Hair follicle dermal papilla cell (primary cell): ENCODE measurements around the gene TPPP. TPM values are rescaled to one million over a fixed set of nuclear protein-coding genes. Genes with fewer than 3 reads are reported as not detected.

Experiments
- total RNA-seq: library from RNA; depleted of rRNA; stranded (reverse); fragments of >200 nt; gene quantifications from 2 replicates; pipeline ENCODE4 v1.2.3, GENCODE V29; 2012

The TPPP gene
- under 0.01 and 0.12 TPM in 2 replicates for total RNA-seq

DNA sequence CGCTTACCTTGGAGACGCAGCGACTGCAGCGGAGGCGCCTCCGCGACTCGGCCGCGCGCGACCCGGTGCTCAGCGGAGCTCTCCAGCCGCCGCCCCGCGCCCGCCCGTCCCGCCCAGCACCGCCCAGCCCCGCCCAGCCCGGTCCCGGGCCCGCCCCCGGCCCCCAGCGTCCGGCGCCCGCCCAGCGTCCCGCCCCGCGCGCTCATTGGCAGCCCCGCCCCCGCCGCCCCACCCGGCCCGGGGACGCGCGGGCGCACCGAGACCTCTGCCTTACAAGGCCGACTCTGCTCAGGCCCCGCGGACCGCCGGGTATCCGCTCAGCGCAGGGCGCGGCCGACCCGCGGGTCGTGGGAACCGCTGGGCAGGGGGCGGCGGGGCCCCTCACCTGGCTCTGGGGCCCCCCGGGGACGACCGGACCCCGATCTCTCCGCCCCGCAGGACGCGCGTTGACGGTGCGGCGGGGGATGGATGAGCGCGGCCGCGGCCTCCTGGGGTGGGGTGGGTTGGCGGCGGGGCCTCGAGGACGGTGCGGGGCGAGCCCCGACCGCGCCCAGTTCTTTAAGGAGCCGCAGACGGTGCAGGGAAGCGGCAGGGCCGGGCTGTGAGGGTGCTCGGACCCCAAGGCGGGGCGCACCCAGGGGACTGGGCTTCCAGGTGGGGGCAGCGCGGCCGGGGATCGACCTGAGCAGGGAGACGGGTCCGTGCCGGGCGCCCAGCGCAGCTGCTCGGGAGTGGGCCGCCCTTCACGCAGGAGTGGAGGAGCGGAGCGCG is at the start of gene TPPP:
Gene TPPP, minus strand, starts transcription at position 82 of the 771 bp plus-strand sequence. CDS start 15,292 bp downstream, outside the sequence.

GRCh38 chr5:611731-612486 is 81.2 kb downstream of the TPPP start, which contains the start of gene CEP72:
CEP72 (plus strand) TSS chr5:612340; CDS start chr5:612362, 22 bp downstream.

Other genes starting within 250 kb of the TPPP start
- 1.2 and 1.3 TPM in 2 replicates for gene SLC9A3, start 168.9 kb downstream of the TPPP start, total RNA-seq
- 1.5 and 2.1 TPM in 2 replicates for gene CEP72, start 81.0 kb downstream of the TPPP start, total RNA-seq
- gene ZDHHC11B, start 91.4 kb upstream of the TPPP start, total RNA-seq = not detected in 2 replicates
- gene ZDHHC11, start 157.6 kb upstream of the TPPP start, total RNA-seq = 0.73 and 0.97 TPM in 2 replicates
- 28.8 and 30.3 TPM in 2 replicates for gene BRD9, start 199.4 kb upstream of the TPPP start, total RNA-seq
- 4.1 and 5.5 TPM in 2 replicates for gene TRIP13, start 199.5 kb upstream of the TPPP start, total RNA-seq